NCI-H2227 (cell line): ENCODE measurements around the gene CYTH2.

Experiments
- DNase-seq: peaks from one replicate; lab custom pipeline; 2025; ENCODE audit not compliant: unreplicated experiment; lab: John Stamatoyannopoulos, UW

The CYTH2 gene

DNA sequence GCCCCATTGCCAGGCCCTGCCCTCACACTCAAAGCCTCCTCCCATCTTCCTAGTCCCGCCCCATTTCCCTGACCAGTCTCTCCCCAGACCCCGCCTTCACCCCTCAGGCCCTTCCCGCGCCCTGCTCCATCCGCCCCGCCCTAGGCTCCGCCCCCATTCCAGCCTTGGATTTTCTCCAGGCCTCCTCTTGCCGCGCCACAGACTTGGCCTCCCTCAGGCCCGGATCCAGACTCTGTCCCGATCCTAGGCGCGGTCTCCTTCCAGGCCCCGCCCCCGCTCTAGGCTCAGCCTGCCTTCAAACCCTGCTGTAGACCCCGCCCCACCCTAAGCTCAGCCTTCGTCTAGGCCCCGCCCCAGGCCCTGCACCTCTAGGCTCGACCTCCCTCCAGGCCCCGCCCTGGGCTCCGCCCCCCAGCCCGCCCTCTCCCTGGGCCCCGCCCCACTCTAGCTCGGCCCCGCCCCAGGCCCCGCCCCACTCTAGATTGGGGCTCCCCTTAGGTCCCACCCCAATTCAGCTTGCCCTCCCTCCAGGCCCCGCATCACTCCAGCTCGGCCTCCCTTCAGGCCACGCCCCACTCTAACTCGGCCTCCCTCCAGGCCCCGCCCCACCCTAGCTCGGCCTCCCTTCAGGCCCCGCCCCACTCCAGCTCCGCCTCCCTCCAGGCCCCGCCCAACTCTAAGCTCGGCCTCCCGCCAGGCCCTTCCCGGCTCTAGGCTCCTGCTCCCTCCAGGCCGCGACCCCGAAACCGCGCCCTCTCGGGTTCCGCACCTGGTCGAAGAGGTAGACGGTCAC lies 24.0 kb downstream of the CYTH2 start:
- peak; percentile 97 for DNase-seq

DNA sequence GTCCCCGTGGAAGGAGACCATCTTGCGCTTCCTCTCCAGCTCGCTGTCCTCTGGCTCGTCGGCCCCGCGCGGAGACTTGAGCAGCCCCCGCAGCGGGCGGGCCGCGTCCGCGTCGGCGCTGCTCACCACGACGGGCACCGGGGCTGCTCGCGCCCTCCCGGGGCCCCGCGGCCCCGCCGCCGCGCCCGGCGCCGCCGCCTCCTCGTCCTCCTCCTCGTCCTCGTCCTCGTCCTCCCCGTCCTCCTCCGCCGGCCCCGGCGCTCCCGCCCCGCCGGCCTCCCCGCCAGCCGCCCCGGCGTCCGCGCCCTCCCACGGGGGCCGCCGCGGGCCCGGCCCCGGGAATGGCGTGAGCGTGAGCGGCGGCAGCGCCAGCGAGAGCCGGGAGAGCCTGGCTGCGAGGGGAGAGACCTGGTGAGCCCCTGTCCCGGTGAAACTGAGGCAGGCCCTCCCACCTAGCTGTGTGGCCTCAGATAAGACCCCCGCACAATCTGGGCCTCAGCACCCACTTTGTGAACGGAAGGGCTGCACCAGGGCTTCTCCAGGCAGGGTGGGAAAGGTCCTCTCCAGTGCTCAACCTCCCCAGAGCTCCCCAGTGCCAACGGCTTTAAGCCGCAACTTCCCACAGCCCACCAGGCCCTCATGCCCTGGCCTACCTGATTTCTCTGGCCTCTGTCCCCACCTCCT lies 24.7 kb downstream of the CYTH2 start:
- DNase-seq = no peak

DNA sequence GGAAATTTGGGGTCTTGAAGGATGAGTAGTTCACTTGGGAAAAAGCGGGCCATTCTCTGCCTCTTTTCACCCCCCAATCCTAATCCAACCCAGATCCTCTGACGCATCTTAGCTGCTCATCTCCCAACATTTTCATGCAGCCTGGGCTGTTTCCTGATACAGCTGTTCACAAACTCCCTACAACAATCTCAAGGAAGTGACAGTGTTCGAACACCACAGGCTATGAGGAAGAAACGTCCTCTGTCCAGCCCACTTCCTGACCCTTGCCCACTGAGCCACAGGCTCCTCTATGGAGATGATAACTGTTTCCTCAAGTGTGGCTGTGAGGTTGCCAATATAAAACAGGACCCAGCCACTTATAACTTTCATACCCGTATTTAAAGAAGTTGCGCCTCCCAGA lies 26.2 kb downstream of the CYTH2 start:
- no peak for DNase-seq

DNA sequence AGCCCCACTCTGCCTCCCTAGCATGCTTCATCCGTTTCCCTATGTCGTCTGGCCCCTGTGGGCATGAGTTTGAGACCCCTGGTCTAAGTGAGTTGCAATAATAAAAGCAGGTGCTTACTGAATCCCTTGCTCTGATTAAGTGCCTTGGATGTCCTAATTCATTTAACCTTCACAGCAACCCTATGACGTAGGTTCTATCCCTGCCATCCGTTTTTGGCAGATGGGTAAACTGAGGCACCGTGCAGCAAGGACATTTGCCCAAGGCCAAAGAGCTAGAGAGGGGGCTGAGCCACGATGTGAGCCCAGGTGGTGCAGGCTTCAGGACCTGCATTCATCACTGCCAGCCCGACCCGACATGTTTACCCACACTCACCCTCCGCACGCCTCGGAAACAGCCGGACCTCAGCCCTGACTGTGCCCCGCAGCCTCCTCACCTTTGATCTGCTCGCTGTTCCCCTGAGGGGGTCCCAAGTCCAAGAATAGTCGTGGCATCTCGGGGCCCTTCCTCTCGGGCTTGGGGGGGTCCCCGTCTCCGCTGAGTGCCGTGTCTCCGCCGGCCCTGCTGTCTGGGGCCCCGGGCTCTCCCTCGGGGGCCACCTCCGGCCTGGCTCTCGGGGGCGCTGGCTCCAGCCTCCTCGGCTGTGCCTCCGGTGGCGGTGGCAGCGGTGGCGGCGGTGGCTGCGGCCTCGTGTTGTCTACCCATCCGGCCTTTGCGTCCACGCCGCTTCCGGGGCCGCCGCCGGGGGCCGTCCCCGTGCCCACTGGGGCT lies 28.0 kb downstream of the CYTH2 start:
- DNase-seq = no peak

DNA sequence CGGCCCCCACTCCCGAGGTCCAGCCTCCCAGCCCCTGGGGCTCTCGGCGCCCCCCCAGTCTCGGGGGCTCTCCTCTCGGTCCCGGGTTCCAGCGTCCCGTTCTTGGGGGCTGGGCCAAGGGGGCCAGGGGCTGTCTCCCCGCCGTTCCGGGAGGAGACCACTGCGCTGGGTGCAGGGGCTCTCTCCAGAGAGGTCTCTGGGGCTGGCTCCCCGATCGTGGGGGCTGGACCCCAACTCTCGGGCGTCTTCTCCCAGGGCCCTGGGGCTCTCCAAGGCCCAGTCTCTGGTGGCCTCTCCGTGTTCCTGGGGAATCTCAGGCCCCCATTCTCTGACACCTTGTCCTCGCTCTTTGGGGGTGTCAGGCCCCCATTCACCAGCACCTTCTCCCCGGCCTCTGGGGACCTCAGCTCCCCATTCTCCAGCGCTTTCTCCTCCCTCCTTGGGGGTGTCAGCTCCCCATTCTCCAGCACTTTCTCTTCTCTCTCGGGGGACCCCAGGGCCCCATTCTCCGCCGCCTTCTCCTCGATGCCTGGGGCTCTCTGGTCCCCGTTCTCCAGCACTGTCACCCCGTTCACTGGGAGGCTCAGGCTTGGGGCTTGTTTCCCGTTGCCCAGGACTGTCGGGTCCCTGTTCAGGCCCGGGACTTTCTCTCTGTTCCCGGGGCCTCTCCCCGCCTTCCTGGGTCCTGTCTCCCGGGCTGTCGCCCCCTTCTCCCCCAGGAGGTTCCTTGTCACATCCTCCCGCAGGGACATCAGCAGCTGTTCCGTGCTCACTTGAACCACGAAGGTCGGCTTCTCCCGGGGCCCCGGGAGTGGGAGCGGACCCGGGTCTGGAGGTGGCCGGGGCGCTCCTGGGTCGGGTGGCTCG lies 28.8 kb downstream of the CYTH2 start:
- no peak for DNase-seq

DNA sequence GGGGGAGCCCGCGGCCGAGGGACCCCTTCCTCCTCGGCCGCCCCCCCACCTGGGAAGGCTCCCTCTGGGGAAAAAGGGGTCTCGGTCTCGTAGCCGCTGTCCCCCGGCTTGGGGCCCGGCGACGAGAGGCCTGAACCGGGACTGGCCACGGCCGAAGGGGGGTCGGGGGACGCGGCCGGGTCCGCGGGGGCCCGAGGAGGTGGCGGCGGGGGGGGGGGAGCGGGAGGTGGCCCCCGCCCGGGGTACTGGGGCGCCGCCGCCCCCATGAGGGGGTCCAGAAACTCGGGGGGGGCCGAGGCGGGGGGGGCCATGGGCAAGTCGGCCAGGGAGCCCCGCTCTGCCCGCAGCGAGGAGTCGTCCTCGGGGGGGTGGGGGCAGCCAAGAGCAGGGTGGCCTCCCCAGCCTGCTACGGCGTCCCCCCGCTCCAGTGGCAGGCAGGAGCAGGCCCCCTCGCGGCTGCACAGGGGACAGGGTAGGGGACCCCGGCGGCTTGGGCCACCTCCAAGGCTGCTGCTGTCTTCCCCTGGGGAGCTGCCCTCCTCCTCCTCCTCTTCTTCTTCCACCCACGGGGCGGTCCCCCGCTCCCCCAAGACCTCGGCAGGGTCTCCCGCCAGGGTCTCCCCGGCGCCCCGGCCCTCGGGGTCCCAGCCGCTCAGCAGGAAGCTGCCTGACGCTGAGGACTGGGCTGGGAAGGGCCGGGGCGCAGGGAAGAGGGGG lies 29.6 kb downstream of the CYTH2 start:
- DNase-seq = no peak

DNA sequence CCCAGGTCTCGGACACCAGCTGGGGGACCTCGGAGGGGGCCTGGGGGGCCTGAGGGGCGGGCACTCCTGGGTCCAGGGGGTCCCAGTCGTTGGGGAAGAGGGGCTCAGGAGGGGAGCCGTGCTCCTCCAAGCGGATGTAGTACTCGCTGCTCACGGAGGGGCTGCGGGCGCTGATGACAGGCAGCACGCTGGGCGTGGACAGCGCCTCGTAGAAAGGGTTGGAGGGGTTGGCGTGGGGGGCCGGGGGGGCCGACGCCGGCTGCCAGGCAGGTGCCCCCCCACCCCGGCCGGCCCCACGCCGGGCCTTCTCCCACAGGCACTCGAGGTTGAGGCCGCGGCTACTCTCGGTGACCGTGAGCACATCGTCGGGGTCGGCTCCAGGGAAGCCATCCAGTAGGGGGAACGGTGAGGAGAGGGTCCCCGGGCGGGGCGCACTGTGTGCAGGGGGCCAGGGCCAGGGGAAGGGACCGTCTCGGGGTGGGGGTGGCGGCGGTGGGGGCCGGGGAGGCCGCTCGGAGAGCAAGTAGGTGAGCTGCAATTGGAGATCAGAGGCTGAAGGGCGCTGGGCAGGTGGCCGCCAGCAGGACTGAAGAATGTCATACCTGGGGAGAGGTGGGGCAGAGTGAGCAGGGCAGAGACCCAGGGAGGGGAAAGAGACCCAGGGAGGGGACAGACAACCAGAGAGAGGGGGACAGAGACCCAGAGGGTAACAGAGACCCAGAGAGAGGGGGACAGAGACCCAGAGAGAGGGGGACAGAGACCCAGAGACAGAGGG lies 30.3 kb downstream of the CYTH2 start:
- no peak for DNase-seq

DNA sequence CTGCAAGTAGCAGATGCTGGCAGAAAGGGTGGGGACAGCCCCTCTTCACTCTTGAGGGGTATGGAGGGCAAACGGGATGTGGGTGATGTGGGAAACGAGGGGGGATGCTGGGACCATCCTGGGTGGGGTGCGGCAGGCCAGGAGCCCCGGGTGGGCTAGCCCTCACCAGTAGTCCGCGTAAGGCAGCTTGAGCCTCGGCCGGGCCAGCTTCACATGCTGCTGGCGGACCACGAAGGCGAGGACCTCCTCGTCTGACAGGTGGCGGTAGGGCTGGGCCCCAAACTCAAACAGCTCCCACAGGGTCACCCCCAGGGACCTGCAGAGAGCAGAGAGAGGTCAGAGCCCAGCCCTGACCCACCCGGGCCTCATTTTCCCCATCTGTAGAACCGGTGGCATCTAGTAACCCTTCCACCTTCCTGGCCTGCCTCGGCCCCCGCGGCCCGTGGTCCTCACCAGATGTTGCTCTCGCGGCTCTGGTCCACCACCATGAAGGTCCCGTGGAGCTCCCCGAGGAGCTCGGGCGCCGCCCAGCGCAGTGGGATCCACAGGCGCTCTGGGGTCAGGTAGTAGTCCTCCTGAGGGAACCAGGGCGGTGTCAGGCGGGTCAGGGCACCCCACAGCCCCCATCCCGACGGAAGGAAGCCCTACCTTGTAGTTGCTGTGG lies 31.8 kb downstream of the CYTH2 start:
- DNase-seq = no peak

DNA sequence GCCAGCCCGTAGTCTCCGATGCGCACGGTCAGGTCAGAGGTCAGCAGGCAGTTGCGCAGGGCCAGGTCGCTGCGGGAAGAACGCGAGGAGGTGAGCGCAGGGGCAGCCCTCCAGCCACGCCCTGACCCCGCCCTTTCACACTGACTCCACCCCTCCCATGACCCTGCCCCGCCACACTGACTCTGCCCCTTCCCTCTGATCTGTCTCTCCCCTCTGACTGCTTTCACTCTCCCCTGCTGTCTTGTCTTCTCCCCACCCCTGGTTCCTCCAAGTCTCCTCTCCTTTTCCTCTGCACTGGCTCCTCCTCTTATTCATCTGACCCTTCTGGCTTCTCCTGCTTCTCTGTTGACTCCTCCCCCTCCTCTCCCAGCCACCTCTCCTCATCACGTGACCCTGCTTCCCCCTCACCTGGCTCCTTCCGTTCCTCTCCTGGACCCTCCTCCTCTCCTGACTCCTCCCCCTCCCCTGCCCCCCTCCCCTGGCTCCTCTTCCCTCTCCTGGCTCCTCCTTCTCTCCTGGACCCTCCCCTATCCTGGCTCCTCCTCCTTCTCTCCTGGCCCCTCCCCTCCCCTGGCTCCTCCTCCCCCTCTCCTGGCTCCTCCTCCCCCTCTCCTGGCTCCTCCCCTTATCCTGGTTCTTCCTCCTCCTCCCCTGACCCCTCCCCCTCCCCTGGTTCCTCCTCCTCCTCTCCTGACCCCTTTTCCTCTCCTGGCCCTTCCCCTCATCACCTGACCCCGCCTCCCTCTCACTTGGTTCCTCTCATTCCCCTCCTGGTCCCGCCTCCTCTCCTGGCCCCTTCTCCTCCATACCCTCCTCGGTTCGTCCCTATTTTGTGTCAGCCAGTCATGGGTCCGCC lies 32.6 kb downstream of the CYTH2 start:
- peak; percentile 78 for DNase-seq

DNA sequence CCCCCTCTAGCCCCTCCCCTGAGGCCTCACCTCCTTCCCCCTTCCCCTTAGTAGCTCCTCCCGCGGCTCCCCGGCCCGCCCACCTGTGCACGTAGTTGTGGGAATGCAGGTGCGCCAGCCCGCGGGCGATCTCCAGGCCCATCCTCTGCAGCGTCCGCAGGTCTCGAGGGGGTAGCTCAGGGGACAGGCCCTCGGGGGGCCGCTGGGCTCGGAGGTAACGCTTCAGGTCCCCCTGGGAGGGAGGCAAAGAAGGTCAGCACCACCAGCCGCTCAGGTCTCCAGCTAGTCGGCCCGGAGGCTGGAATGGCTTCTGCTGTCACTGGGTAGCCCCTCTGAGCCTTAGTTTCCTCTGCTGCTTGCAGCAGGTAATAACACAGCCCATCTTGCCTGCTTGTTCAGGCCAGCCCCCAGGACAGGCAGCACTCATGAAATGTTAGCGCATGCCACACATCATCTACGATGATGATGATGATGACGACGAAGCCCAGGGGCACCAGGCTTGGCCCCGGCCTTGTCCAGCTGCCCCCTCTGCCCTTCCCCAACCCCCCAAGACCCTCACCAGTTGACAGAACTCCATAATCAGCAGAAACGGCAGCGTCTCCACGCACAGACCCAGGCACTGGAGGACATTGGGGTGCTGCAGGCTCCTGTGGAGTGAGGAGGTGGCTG lies 33.3 kb downstream of the CYTH2 start:
- no peak for DNase-seq

DNA sequence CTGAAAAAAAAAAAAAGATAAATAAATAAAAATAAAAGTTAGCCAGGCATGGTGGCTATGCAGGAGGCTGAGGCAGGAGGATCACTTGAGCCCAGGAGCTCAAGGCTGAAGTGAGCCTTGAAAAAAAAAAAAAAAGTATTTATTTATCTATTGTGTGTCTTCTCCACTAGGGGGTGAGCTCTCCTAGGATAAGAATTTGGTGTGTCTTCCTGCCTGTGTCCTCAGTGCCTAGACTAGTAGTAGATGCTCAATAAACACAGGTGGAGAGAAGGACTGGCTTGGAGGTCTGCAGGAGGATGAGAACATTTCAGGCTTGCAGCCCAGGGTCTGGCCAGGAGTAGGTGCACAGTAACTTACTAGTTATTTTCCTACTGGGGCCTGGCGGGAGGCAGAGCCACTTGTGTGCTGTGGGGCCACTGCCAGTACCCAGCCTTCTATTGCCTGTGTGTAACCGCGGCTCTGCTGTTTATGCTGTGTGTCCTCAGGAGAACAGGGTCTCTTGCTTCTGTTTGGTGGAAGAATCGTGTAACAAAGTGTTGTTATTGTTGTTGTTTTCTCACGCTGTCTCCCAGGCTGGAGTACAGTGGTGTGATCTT lies 37.1 kb downstream of the CYTH2 start:
- DNase-seq = no peak

DNA sequence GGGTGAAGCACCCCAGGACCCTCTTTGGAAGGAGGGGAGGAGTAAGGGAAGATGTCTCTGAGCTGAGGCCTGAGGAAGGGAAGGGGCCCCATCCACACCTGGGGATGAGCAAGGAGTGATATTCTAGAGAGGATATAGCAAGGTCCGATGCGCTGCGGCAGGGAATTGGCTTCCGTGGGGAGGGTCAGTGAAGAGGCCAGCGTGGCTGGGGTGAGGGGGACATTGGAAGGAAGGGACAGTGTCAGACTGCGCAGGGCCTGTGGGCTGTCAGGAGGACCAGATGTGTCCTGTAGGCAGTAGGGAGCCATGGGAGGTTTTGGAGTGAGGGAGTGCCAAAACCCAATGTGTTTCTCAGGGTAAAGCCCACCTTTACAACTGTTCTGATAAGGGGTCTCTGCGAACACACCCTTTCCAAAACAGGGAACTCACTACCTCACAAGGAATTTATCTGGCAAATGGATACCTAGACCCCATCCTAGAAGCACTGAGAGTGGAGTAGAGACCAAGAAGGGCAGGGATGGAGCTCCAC lies 38.8 kb downstream of the CYTH2 start:
- no peak for DNase-seq

DNA sequence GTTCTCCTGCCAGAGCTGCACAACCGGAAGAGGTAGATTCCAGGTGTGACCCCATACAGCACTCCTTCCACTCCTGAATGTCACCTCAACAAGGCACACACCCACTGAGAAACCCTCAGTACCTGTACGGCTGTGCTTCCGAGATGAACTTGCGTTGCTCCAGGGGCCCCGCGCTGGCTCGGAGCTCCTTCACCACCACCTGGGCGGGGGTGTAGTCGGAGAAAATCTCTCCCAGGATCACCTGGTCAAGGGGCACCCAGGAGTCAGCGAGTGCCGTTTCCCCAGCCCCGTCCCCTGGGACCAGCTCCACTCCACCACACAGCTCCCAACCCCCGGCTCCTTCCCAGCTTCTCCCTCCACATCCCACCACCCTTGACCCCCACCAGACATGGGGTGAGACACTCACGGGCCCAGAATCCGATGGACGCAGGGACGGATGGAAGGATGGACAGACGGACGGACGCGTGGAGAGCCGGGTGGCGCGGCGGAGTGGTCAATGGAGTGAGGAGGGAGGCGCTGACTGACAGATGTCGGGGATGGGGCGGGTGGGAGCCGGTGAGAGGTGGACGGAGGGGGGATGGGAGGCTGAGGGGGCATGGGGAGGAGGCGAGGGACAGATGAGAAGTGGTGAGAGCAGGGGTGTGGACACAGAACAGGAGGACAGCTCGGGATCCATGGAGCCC lies 39.7 kb downstream of the CYTH2 start:
- no peak for DNase-seq

DNA sequence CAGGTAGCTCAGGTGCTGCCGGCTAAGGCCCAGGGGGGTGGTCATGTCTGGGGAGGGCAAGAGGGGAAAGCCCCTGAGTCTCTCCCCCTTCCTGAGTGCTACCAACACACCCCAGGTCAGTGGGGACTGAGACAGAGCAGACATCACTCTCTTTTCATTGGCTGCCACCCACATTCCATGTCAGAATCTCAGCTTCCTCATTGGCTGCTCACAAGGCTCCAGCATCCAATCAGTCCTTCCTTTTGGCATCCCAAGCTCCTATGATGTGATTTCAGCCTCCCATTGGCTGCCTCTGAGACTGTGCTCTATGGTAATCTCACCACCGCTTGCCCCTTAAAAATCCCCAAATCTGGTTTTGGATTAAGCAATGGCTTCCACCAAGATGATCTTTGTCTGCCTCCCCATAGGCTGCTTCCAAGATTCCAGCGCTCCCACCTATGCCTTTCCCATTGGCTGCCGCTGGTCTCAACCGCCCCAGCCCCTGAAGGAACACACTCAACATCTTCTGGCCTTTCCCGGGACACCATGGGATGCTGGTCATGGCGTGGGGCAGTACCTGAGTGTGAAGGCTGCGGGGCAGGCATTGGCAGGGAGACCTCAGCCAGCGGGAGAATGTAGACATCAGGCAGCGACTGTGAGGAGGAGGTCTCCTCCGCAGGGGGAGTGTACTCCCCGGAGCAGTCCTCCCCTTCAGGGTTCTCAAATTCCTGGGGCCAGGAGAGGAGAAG lies 40.5 kb downstream of the CYTH2 start:
- DNase-seq = no peak

DNA sequence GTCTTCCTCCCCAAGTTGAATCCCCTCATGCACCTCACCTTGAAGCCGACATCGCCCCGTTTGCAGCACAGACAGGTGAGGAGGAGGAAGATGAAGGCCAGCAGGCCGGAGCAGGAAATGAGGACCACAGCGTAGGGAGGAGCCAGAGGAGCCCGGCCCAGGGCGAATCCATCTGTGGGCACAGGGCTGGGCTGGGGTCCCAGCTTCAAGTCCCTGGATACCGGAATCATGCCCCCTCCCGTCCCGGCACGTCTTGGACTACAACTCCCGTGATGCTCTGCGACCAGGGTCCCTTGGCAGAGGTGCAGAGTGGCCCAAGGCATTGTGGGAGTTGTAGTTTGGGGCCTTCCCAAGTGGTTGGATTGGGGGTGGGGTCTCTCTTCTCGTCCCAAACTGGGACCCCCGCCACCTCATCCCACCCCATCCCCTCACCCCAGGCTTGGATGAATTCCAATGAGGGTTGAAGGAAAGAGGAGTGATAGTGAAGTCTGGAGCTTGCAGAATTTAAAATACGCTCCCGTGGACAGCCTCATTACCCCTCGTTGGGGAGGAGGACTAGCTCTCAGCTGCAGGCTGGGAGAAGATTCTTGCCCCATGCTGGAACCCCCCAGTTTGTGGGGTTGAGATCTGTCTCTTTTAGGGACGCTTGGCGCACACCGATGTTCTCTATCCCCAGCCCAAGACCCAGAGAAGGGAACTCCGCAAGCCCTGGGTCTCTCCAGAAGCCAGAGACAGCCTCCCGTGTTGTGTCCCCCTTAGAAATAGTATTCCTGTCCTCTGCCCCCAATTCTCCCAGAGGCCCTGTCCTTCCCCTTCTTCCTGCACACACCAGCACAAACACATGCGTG lies 41.5 kb downstream of the CYTH2 start:
- peak; percentile 71 for DNase-seq
